ENCODE measurements around the gene ZSCAN2. TPM values are rescaled to one million over a fixed set of nuclear protein-coding genes. Genes with fewer than 3 reads are reported as not detected.

The ZSCAN2 gene
- total RNA-seq, 1 experiment from 2014 or later = 9.7 TPM

DNA sequence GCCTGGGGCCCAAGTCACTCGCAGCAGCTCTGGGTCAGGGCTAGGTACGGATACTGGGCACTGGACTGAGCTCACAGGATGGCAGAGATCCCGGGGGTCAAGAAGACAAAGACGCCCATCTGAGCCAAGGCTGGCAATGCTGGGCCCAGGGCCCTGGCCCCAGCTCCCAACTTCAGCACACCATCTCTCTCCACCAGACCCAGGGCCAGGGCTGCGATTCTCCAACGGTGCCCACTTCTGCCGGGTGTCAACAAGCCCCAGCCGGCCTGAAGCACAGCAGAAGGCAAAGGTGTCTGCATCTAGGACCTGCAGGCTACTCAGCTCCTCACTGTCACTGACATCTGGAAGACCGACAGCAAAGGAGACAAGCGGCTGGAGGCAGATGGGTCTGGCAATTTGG, 44.7 kb downstream of the ZSCAN2 start:
- Histone ChIP-seq H3K27ac (no peak overlapping the region), H2AFZ (no peak overlapping the region), H4K20me1 (ENCODE audit: insufficient read depth) (no peaks in the 10 kb centered on the region), H3K9me3 (ENCODE audit: insufficient read depth, low read depth) (no peaks in the 10 kb centered on the region), H3K27me3 (ENCODE audit: insufficient read depth, low read depth) (no peaks in the 10 kb centered on the region), H3K36me3 (ENCODE audit: low read depth) (peaks cover 19% of the 10 kb centered on the region), H3K9me2 (ENCODE audit: insufficient read depth) (no peaks in the 10 kb centered on the region), H3F3A (ENCODE audit: insufficient read depth, low read depth) (peaks cover 13% of the 10 kb centered on the region; the same call in 1 of the 2 replicates), H3K4me3 (no peak overlapping the region), H3K4me1 (replicated peaks; ENCODE audit: insufficient read depth) (no peaks in the 10 kb centered on the region), H3K79me2 (ENCODE audit: low read depth) (no peaks in the 10 kb centered on the region), H3K4me2 (no peak overlapping the region)
- DNase-seq = no peak
- BruUV-seq (replicated peaks) = no TSS peak
- intact Hi-C loops (cut with micrococcal nuclease; ENCODE audit: unreplicated experiment) = no loop called here
- no peak for TF ChIP-seq EZH2 (IDR thresholded peaks at IDR 0.05; ENCODE audit: low read depth)
- TF ChIP-seq, protein P1, sequence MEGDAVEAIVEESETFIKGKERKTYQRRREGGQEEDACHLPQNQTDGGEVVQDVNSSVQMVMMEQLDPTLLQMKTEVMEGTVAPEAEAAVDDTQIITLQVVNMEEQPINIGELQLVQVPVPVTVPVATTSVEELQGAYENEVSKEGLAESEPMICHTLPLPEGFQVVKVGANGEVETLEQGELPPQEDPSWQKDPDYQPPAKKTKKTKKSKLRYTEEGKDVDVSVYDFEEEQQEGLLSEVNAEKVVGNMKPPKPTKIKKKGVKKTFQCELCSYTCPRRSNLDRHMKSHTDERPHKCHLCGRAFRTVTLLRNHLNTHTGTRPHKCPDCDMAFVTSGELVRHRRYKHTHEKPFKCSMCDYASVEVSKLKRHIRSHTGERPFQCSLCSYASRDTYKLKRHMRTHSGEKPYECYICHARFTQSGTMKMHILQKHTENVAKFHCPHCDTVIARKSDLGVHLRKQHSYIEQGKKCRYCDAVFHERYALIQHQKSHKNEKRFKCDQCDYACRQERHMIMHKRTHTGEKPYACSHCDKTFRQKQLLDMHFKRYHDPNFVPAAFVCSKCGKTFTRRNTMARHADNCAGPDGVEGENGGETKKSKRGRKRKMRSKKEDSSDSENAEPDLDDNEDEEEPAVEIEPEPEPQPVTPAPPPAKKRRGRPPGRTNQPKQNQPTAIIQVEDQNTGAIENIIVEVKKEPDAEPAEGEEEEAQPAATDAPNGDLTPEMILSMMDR (conservative IDR thresholded peaks at IDR 0.05) = no peak
- POLR2A ChIA-PET (ENCODE audit: unreplicated experiment) = no interaction called here
- CTCF ChIA-PET = no interaction called here

DNA sequence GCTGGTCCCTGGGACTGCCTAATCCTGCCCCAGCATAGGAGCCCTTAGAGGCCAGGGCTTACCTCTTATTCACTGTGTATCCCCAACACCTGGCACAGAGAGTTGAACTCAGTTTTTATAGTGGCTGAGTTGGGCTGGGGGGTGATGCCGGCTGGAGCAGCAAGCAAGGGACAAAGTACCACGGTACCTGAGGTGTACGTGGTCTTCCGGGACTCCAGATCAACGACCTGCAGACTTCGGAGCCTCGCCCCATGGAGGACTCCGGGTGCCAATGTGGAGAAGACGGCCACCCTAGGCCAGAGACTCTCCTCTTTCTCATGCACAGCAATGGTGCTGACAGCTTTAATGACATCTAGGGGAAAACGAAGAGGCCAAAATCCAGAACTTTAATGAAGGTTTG, 45.2 kb downstream of the ZSCAN2 start:
- no peaks in the 10 kb centered on the region for H3K9me2 ChIP-seq (ENCODE audit: insufficient read depth)
- H3K27me3 ChIP-seq (ENCODE audit: insufficient read depth, low read depth) = no peaks in the 10 kb centered on the region
- peaks cover 21% of the 10 kb centered on the region for H3K36me3 ChIP-seq (ENCODE audit: low read depth)
- DNase-seq = no peak
- peaks cover 13% of the 10 kb centered on the region; the same call in 1 of the 2 replicates for H3F3A ChIP-seq (ENCODE audit: insufficient read depth, low read depth)
- no peak overlapping the region for H3K4me3 ChIP-seq
- POLR2A ChIA-PET (ENCODE audit: unreplicated experiment) = no interaction called here
- no TSS peak for BruUV-seq (replicated peaks)
- H3K27ac ChIP-seq = no peak overlapping the region
- CTCF ChIA-PET = no interaction called here
- H3K4me1 ChIP-seq (replicated peaks; ENCODE audit: insufficient read depth) = no peaks in the 10 kb centered on the region
- H3K9me3 ChIP-seq (ENCODE audit: insufficient read depth, low read depth) = no peaks in the 10 kb centered on the region
- no peaks in the 10 kb centered on the region for H3K79me2 ChIP-seq (ENCODE audit: low read depth)
- H3K4me2 ChIP-seq = no peak overlapping the region
- H4K20me1 ChIP-seq (ENCODE audit: insufficient read depth) = no peaks in the 10 kb centered on the region
- no peak overlapping the region for H2AFZ ChIP-seq
- intact Hi-C loops (cut with micrococcal nuclease; ENCODE audit: unreplicated experiment) = no loop called here
- TF ChIP-seq EZH2 (IDR thresholded peaks at IDR 0.05; ENCODE audit: low read depth) = no peak
- TF ChIP-seq, protein P1 (conservative IDR thresholded peaks at IDR 0.05) = no peak

DNA sequence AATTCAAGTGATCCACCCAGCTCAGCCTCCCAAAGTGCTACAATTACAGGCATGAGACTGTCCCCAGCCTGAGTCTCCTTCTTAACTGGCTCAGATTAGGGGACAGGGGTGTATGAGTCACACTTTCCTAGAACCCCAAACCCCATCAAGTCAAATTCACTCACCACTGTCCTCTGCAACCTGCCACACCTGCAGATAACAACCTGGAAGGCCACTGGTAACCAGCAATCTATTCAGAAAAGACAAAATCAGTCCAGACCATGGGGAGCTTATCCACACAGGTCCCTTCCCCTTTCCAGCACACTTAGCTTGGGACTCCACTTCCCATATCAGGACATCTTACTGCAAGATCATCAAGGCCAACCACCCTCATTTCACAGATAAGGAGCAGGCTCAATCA, 46.9 kb downstream of the ZSCAN2 start:
- no peak overlapping the region for H3K4me2 ChIP-seq
- TF ChIP-seq, protein P1 (conservative IDR thresholded peaks at IDR 0.05) = no peak
- TF ChIP-seq EZH2 (IDR thresholded peaks at IDR 0.05; ENCODE audit: low read depth) = no peak
- no TSS peak for BruUV-seq (replicated peaks)
- H2AFZ ChIP-seq = no peak overlapping the region
- peaks cover 33% of the 10 kb centered on the region for H3K36me3 ChIP-seq (ENCODE audit: low read depth)
- H3K4me1 ChIP-seq (replicated peaks; ENCODE audit: insufficient read depth) = peaks cover 6% of the 10 kb centered on the region
- no peaks in the 10 kb centered on the region for H3K9me3 ChIP-seq (ENCODE audit: insufficient read depth, low read depth)
- H3K9me2 ChIP-seq (ENCODE audit: insufficient read depth) = no peaks in the 10 kb centered on the region
- H4K20me1 ChIP-seq (ENCODE audit: insufficient read depth) = 0 out of 2 replicates have a peak, but pooled peaks cover 6% of the 10 kb centered on the region
- H3K79me2 ChIP-seq (ENCODE audit: low read depth) = peaks cover 15% of the 10 kb centered on the region
- ChIA-PET POLR2A (ENCODE audit: unreplicated experiment) (no interaction called here), CTCF (no interaction called here)
- H3K27me3 ChIP-seq (ENCODE audit: insufficient read depth, low read depth) = no peaks in the 10 kb centered on the region
- H3K27ac ChIP-seq = no peak overlapping the region
- no peak for DNase-seq
- peaks cover 11% of the 10 kb centered on the region; the same call in 1 of the 2 replicates for H3F3A ChIP-seq (ENCODE audit: insufficient read depth, low read depth)
- intact Hi-C loops (cut with micrococcal nuclease; ENCODE audit: unreplicated experiment) = no loop called here
- no peak overlapping the region for H3K4me3 ChIP-seq
